Loucy (cell line): ENCODE results near the gene DLL1.

Experiments
- H2AFZ ChIP-seq: fragments of 200-600 bp; sonication (generic); 2 replicates; pipeline ENCODE4 v1.6.0; 2016; ENCODE audit warnings: antibody characterized with exemption, mild to moderate bottlenecking, low read length, moderate library complexity
- H3F3A ChIP-seq: fragments of 200-600 bp; 2 replicates; pipeline ENCODE4 v1.6.0; 2016; ENCODE audit warnings: antibody characterized with exemption, low read depth, mild to moderate bottlenecking
- H3K27me3 ChIP-seq: fragments of 200-600 bp; sonication (generic); 2 replicates; pipeline ENCODE4 v1.6.1; 2014; ENCODE audit warnings: low read length, mild to moderate bottlenecking; ENCODE audit not compliant: insufficient read depth, poor library complexity, severe bottlenecking
- H3K36me3 ChIP-seq: fragments of 200-600 bp; sonication (generic); 2 replicates; pipeline ENCODE4 v1.6.1; 2016; ENCODE audit warnings: low read length; ENCODE audit not compliant: insufficient read depth
- H3K4me1 ChIP-seq: fragments of 200-600 bp; sonication (generic); 2 replicates; pipeline ENCODE4 v1.5.1; 2014; ENCODE audit warnings: low read length, mild to moderate bottlenecking; ENCODE audit not compliant: insufficient read depth, poor library complexity, severe bottlenecking
- H3K4me2 ChIP-seq: fragments of 200-600 bp; sonication (generic); 2 replicates; pipeline ENCODE4 v1.6.0; 2014; ENCODE audit warnings: antibody characterized with exemption, low read length, low read depth, mild to moderate bottlenecking; ENCODE audit not compliant: poor library complexity, severe bottlenecking
- H3K4me3 ChIP-seq: fragments of 200-600 bp; sonication (generic); 2 replicates; pipeline ENCODE4 v1.5.1; 2014; ENCODE audit warnings: low read length, mild to moderate bottlenecking, mixed read lengths; ENCODE audit not compliant: poor library complexity, severe bottlenecking
- H3K79me2 ChIP-seq: fragments of 200-600 bp; sonication (generic); 2 replicates; pipeline ENCODE4 v1.6.1; 2014; ENCODE audit warnings: low read length; ENCODE audit not compliant: insufficient read depth
- H3K9ac ChIP-seq: fragments of 200-600 bp; sonication (generic); 2 replicates; pipeline ENCODE4 v1.6.0; 2014; ENCODE audit warnings: mild to moderate bottlenecking, low read depth, low read length, moderate library complexity; ENCODE audit not compliant: poor library complexity, severe bottlenecking
- H3K9me2 ChIP-seq: fragments of 200-600 bp; sonication (generic); replicated peaks from 2 replicates; pipeline ENCODE4 v1.6.1; 2016; ENCODE audit warnings: low read depth, low read length, mixed read lengths
- H3K9me3 ChIP-seq: fragments of 200-600 bp; sonication (generic); 2 replicates; pipeline ENCODE4 v1.6.1; 2014; ENCODE audit warnings: mild to moderate bottlenecking, antibody characterized with exemption, low read length, low read depth; ENCODE audit not compliant: insufficient read depth
- H4K20me1 ChIP-seq: fragments of 200-600 bp; sonication (generic); 2 replicates; pipeline ENCODE4 v1.6.0; 2014; ENCODE audit warnings: antibody characterized with exemption, low read length, mild to moderate bottlenecking; ENCODE audit not compliant: insufficient read depth, poor library complexity, severe bottlenecking
- CTCF ChIP-seq: fragments of 200-600 bp; sonication (generic); conservative IDR thresholded peaks from 2 replicates; pipeline ENCODE4 v1.5.1; 2014; ENCODE audit warnings: mild to moderate bottlenecking, antibody characterized with exemption, low read length
- EZH2phosphoT487 ChIP-seq: fragments of 200-600 bp; IDR thresholded peaks from 2 replicates; pipeline ENCODE4 v1.6.1; 2018; ENCODE audit warnings: antibody characterized with exemption, mild to moderate bottlenecking, moderate library complexity, borderline replicate concordance

The DLL1 gene

DNA sequence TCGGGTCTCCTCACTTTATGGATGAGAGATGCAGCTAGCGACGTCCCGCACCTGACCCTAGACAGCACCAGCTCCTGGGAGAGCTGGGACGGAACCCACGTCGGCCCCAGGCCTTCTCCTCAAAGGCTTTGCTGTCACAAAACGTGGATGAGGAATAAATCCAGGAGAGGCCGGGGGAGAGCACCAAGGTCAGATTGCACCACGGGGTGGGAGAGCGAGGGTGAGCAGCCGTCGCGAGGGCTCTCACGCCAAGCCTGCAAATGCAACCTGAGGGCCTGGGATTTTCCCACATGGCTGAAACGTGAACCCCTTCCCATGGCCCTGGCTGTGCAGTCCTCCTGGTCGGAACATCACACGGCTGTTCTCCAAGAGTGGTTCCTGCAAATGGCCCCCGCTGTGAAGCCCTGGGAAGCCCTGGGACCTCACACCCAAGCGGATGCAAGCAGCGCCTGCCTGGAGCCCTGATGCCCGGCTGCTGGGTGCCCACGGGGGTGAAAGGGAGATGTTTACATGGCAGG, 45.3 kb downstream of the DLL1 start:
- H3K9ac ChIP-seq: no peak overlapping the region
- no peaks in the 10 kb centered on the region for H3K9me3 ChIP-seq
- no peaks in the 10 kb centered on the region for H3K79me2 ChIP-seq
- H3K27me3 ChIP-seq: no peaks in the 10 kb centered on the region
- H3K4me1 ChIP-seq: no peaks in the 10 kb centered on the region
- no peak overlapping the region for H2AFZ ChIP-seq
- no peaks in the 10 kb centered on the region for H3K36me3 ChIP-seq
- H3K4me2 ChIP-seq: no peak overlapping the region
- no peaks in the 10 kb centered on the region for H4K20me1 ChIP-seq
- H3F3A ChIP-seq: no peaks in the 10 kb centered on the region
- H3K9me2 ChIP-seq: no peaks in the 10 kb centered on the region
- TF ChIP-seq EZH2phosphoT487 (no peak), CTCF (no peak)
- no peak overlapping the region for H3K4me3 ChIP-seq

GRCh38 chr6:170244721-170245474, 46.0 kb downstream of the DLL1 start:
- H3K36me3 ChIP-seq: no peaks in the 10 kb centered on the region
- H3K79me2 ChIP-seq: no peaks in the 10 kb centered on the region
- no peaks in the 10 kb centered on the region for H3F3A ChIP-seq
- TF ChIP-seq EZH2phosphoT487: no peak
- no peak for TF ChIP-seq CTCF
- no peak overlapping the region for H3K4me2 ChIP-seq
- no peaks in the 10 kb centered on the region for H3K9me2 ChIP-seq
- H3K9ac ChIP-seq: no peak overlapping the region
- H2AFZ ChIP-seq: no peak overlapping the region
- no peaks in the 10 kb centered on the region for H3K9me3 ChIP-seq
- H3K4me3 ChIP-seq: no peak overlapping the region
- no peaks in the 10 kb centered on the region for H3K27me3 ChIP-seq
- H3K4me1 ChIP-seq: no peaks in the 10 kb centered on the region
- H4K20me1 ChIP-seq: no peaks in the 10 kb centered on the region

GRCh38 chr6:170243791-170244291, 47.0 kb downstream of the DLL1 start:
- Histone ChIP-seq H3K9ac (no peak overlapping the region), H3K36me3 (no peaks in the 10 kb centered on the region), H3K4me2 (no peak overlapping the region), H3K4me1 (no peaks in the 10 kb centered on the region), H2AFZ (no peak overlapping the region), H3K4me3 (no peak overlapping the region), H3K27me3 (no peaks in the 10 kb centered on the region), H4K20me1 (no peaks in the 10 kb centered on the region), H3K9me3 (no peaks in the 10 kb centered on the region), H3F3A (no peaks in the 10 kb centered on the region), H3K9me2 (no peaks in the 10 kb centered on the region), H3K79me2 (no peaks in the 10 kb centered on the region)
- TF ChIP-seq EZH2phosphoT487: no peak
- no peak for TF ChIP-seq CTCF
